GM12865 (cell line): ENCODE data around the gene NT5DC2.

ENCODE experiments used
- DNase-seq: peaks from one replicate; pipeline ENCODE4 v3.0.0; 2010; ENCODE audit warnings: low read depth
- H3K4me3 ChIP-seq: 2 replicates; pipeline ENCODE4 v1.5.1; 2011; ENCODE audit warnings: mild to moderate bottlenecking, low read depth, low read length, control low read depth
- TF ChIP-seq, protein P1 (sequence below): IDR thresholded peaks from 2 replicates; pipeline ENCODE4 v1.5.1; 2011; ENCODE audit warnings: low read length, control low read depth, low read depth, inconsistent platforms; ENCODE audit not compliant: insufficient read depth; ENCODE audit errors: missing control alignments

Gene NT5DC2

DNA sequence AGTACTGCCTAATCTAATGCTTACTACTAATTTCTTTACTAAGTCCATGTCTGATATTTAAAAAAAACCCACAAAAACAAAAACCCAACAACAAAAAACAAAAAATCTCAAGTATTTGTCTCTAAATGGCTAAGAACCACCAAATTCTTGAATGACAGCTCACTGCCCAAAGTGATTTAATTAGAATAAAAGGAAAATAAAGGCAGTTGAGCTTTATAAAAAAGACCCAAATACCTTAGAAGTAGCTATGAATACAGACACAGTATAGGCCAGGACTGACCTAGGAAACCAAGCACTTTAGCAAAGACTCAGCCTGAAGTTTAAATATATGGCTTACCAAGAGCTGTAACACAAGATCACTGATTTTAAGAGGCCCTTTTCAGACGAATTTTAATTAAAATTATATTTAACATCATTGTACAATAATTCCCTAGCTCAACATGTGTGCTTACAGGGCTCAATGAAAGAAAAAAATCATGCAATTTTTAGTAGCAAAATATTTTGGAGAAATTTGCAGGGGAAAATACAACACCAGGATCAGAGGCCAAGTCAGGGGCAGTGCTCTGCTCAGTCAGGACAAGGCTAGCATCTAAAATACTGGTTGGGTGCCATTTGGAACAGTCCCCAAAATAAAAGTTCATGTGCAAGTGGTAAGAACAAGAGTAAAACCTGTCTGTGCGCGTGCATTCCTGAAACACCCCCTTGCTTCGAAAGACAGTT is 27.5 kb upstream of the NT5DC2 start:
- H3K4me3 ChIP-seq, result no peak overlapping the region
- no peak for DNase-seq
- TF ChIP-seq, protein P1, sequence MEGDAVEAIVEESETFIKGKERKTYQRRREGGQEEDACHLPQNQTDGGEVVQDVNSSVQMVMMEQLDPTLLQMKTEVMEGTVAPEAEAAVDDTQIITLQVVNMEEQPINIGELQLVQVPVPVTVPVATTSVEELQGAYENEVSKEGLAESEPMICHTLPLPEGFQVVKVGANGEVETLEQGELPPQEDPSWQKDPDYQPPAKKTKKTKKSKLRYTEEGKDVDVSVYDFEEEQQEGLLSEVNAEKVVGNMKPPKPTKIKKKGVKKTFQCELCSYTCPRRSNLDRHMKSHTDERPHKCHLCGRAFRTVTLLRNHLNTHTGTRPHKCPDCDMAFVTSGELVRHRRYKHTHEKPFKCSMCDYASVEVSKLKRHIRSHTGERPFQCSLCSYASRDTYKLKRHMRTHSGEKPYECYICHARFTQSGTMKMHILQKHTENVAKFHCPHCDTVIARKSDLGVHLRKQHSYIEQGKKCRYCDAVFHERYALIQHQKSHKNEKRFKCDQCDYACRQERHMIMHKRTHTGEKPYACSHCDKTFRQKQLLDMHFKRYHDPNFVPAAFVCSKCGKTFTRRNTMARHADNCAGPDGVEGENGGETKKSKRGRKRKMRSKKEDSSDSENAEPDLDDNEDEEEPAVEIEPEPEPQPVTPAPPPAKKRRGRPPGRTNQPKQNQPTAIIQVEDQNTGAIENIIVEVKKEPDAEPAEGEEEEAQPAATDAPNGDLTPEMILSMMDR, result no peak

DNA sequence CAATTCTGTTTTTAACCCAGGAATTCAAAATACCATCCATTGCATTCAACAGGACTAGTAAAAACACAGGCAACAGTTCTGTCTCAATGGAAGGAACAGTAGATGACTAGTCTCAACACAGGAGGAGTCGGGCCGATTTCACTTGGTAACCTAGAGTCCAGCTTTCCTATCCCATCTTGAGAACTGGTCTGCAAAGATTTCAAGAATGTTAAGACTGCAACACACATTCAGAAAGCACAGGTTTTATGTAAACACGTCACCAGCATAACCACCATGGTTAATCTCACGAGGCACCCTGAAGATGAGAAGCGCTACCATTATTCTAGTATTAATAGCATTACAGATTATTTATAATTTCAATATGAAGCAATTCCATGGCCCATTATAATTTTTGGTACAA is 24.8 kb upstream of the NT5DC2 start:
- TF ChIP-seq, protein P1, result no peak
- H3K4me3 ChIP-seq, result no peak overlapping the region
- DNase-seq, result no peak

DNA sequence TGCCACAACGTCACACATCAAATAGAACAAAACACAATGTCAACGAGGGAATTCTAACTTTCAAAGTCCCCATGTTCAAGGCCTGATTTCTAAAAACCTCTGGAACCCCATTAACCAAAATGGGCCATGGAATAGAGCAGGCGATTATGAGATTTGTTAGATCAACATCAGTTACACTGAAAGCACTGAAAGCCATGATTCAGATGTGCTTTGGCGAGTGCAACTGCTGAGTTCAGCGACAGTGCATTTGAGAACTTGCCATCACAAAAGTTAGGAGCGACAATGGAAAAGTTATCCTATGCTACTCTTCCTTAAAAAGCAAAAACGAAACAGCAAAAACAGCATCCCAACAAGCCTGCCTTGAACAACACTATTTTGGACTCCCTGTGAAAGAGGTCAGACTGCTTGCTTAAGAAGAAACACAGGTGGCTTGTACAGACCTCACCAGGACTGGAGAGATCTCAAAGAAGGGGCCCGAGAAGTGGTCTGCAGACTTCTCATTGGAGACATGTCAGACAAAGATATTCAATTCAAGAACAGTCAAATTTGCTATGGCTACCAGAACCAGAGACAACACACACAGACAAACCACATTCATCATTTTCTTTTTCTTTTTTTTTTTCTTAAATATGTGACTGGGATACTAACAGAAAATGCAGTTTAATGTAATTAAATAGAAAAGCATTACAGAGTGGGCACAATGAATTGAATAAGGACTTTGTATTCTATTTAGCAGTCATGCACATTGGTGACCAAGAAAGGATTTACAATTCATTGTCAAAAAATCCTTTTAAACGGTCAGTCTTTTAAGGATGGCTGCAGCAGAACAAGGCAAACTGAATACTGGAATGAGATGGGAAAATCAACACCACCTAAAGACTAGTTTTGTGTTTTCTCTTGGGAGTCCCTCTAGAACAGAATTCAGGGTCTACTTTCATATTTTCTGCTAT is 23.6 kb upstream of the NT5DC2 start:
- TF ChIP-seq, protein P1, result no peak
- H3K4me3 ChIP-seq, result no peak overlapping the region
- DNase-seq, result no peak

DNA sequence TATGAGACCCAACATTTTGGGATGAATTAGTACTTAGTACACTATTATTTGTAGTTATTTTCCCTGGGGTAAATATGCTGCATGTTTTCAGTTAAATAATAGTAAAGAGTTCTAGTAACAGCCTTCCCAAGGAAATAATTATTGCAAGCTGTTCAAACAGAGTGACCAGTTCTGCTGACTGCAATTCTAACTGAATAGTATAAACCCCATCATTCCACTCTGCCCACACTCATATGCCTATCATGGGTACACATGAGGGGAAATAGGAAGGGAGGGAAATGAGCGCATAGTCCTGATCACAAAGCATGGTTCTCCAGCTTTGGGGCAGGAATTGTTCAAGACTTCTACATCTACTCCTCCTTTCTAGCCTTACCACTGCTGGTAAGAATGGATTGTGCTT is 21.4 kb upstream of the NT5DC2 start:
- DNase-seq, result no peak
- TF ChIP-seq, protein P1, result no peak
- H3K4me3 ChIP-seq, result no peak overlapping the region

DNA sequence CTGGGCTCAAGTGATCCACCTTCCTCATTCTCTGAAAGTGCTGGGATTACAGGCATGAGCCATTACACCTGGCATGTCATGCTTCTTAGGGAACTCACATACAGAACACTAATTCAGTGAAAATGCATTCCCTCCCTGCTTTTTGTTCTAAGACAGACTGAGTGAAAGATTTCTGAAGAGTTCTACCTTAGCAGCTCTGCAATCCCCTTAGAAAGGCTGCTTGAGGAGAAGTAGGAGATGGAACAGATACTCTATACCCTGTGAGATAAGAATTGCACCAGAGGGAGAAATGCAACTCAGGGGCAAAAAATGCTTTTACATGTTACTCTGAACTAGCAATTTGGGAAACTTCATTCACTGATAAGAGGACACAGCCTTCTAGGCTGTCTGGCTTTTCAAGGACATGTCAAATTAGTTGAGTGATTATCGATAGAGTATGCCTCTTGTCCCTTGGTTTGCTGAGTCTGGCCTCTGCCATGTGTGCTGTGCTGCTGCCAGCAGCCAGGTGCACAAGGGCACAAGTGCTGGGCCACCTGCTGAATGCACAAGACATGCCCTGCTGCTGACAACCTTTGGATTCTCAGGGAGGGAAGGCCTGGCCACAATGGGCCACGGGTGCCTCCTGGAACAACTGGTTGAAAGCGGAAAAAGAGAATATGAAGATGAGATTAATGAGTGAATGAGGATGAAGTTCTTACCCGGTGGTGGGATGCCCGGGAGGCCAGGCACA is 20.5 kb upstream of the NT5DC2 start:
- no peak for DNase-seq
- no peak overlapping the region for H3K4me3 ChIP-seq
- TF ChIP-seq, protein P1, result no peak

DNA sequence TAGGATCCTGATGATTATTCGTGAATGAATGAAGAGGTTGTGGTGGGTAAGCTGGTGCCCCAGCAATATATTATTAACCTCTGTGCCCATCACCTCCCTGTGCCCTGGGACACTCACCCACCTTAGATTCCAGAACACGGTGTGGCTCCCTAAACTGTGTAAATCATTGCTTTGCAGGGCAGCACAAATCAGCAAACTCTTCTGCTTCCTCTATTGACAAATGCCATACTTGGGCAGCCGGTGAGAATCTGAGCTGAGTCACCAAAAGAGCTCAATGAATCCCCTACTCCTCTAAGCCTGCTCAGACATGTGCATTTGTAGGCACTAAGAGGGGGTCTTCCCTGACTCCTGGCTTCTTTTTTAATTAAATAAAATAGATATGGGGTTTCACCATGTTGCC is 18.4 kb upstream of the NT5DC2 start:
- TF ChIP-seq, protein P1, result no peak
- no peak for DNase-seq
- no peak overlapping the region for H3K4me3 ChIP-seq
